Right renal pelvis (tissue), 4 donors: ENCODE results near the gene NUCB1. TPM values are rescaled to one million over a fixed set of nuclear protein-coding genes. Genes with fewer than 3 reads are reported as not detected.
A peak's percentile ranks its signal among the peaks of the same experiment; 100 is the strongest.
"Not testable (repeated sequence)": the region's sequence is repeated elsewhere in the genome, so short reads cannot be mapped to it uniquely, and the experiment has no call there.

ENCODE experiments used
- DNase-seq, 4 donors: peaks; one replicate each; pipeline ENCODE4 v3.0.0-alpha.2; 2013; ENCODE audit warnings: low read depth in 4 of 4, low spot score in 3 of 4, missing footprints in 1 of 4
- polyA plus RNA-seq, 4 donors: library from polyadenylated mRNA; unstranded; fragments of 120-200 nt; gene quantifications; one replicate each; pipeline ENCODE4 v1.2.1, GENCODE V29; 2013; ENCODE audit not compliant: insufficient read length in 4 of 4

Gene NUCB1
- polyA plus RNA-seq, 4 donors: 273 to 369 (median 280) TPM

GRCh38 chr19:48926909-48927308, 26.8 kb downstream of the NUCB1 start:
- no peak for DNase-seq

- not testable (repeated sequence) for DNase-seq
These were observed 27.6 kb downstream of the NUCB1 start for GRCh38 chr19:48927692-48928091.

GRCh38 chr19:48928164-48929025, 28.3 kb downstream of the NUCB1 start:
- no peak for DNase-seq

- DNase-seq: peak; percentile 58 to 70 (median 65)
These were observed 33.3 kb downstream of the NUCB1 start, which contains the start of gene DHDH for GRCh38 chr19:48933382-48933932. Gene DHDH, plus strand, starts transcription at chr19:48933699. Its CDS starts 23 bp downstream, at chr19:48933722.

DNA sequence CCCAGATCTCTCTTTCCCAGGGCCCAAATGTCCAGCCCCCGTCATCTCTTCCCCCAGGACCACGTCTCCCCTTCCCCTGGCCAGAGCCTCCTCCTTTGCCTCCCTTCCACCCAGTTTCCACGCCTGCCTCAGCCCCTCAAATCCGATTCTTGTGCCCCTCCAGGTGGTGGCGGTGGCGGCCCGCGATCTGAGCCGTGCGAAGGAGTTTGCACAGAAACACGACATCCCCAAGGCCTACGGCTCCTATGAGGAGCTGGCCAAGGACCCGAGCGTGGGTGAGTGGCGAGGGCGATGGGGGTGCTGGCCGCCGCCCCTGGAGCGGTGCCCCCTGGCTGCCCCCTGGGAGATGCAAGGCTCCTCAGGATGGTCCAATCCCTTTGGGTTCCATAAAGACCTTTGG, 34.7 kb downstream of the NUCB1 start:
- DNase-seq: no peak

- DNase-seq: no peak
These were observed 35.8 kb downstream of the NUCB1 start for GRCh38 chr19:48935864-48936263.

GRCh38 chr19:48938256-48938655, 38.1 kb downstream of the NUCB1 start:
- no peak for DNase-seq

GRCh38 chr19:48940902-48941301, 40.8 kb downstream of the NUCB1 start:
- DNase-seq: no peak

- DNase-seq: no peak
These were observed 43.0 kb downstream of the NUCB1 start for GRCh38 chr19:48943081-48943480.

DNA sequence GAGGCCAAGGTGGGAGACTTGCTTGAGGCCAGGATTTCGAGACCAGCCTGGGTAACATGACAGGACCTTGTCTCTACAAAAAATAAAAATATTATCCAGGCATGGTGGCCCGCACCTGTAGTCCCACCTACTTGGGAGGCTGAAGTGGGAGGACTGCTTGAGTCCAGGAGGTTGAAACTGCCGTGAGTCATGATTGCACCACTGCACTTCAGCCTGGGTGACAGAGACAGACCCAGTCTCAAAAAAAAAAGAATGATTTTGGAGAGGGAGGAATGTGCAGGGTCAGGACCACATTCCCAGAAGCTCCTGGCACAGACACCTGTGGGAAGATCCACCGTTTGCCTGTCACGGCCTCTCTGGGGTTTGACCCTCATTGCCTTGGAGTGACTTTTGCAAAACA, 45.3 kb downstream of the NUCB1 start:
- DNase-seq: no peak

DNA sequence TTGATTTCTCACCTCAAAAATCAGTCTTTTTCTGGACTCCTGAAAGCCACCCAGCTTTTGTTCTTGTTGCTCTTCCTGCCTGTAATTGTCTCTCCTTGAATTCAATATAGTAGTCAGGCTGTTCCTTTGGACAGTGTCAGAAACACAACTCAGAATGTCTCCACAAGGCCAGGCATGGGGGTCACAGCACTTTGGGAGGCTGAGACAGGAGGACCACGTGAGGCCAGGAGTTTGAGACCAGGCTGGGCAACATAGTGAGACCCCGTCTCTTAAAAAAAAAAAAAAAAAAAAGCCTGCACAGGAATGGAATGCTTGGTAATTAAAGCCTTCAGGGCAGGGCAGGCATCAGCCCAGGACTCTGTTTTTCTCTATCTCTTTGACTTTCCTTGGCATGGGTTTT, 45.7 kb downstream of the NUCB1 start:
- DNase-seq: no peak

- no peak for DNase-seq
These were observed 46.5 kb downstream of the NUCB1 start for GRCh38 chr19:48946463-48947257.

GRCh38 chr19:48947258-48947542, 47.1 kb downstream of the NUCB1 start:
- no peak for DNase-seq

- no peak for DNase-seq
These were observed 50.0 kb downstream of the NUCB1 start for GRCh38 chr19:48950159-48950558.

GRCh38 chr19:48950830-48951519, 50.9 kb downstream of the NUCB1 start:
- no peak for DNase-seq

DNA sequence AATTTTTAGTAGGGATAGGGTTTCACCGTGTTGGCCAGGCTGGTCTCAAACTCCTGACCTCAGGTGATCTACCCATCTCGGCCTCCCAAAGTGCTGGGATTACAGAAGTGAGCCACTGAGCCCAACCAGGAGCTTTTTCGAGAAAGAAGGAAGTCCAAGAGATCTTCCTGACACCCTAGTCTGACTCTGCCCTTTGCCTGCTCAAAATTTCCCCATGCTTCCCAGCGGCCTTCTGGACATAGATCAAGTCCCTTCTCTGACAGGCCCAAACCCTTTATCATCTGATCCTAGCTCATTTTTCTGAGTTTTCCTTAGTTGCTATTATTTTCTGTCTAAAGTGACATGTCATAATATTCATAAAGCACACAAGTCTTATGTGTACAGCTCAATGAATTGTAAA, 53.0 kb downstream of the NUCB1 start:
- DNase-seq: no peak

- DNase-seq: no peak
These were observed 54.0 kb downstream of the NUCB1 start for GRCh38 chr19:48953990-48954594.

DNA sequence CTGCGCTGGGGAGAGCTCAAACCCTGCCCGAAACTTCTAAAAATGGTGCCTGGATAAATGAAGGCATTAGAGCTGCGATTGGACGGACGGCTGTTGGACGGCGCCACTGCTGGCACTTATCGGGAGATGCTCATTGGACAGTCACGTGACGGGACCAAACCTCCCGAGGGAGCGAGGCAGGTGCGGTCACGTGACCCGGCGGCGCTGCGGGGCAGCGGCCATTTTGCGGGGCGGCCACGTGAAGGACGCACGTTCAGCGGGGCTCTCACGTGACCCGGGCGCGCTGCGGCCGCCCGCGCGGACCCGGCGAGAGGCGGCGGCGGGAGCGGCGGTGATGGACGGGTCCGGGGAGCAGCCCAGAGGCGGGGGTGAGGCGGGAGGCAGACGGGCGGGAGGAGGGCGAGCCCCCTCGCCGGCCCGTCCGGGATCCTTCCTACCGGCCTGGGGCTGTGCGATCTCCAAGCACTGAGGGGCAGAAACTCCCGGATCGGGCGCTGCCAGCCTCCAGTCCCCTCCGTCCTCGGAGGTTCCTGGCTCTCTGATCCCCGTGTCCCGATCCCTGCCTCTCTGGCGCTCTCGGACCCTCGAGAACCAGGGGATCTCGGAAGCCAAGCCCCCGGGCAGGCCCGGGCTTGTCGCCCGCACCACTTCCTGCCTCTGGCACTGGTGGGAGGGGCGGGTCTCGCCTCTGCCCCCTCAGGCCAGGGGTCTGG, 54.6 kb downstream of the NUCB1 start, which contains the start of gene BAX:
TSS of gene BAX (plus strand) at position 281 of the 713 bp plus-strand sequence. CDS start at position 335, 54 bp downstream.
- peak; percentile 85 to 90 (median 88) for DNase-seq

DNA sequence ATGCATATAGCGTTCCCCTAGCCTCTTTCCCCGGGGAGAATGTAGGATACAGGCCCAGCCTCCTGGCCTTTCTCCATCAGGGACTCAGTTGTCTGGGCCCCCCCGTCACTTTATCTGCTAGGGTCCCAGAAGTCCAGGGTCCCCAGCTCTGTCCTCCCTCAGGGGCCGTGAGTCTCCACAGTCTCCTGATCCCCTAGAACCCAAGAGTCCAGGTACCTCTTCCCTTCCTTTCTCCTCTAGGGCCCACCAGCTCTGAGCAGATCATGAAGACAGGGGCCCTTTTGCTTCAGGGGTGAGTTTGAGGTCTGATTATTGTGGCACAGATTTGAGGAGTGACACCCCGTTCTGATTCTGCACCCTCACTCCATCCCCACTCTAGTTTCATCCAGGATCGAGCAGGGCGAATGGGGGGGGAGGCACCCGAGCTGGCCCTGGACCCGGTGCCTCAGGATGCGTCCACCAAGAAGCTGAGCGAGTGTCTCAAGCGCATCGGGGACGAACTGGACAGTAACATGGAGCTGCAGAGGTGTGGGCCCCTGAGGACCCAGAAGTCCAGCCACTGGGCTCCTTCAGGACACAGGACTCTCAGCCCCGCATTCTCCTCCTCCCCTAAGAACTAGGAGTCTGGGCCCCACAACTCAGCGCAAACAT, 55.3 kb downstream of the NUCB1 start:
- DNase-seq: no peak
